ENCODE measurements around the gene PIGN. TPM values are rescaled to one million over a fixed set of nuclear protein-coding genes. Genes with fewer than 3 reads are reported as not detected.
"Not testable (repeated sequence)": the region's sequence is repeated elsewhere in the genome, so short reads cannot be mapped to it uniquely, and the experiment has no call there.

The PIGN gene
- total RNA-seq, 1 donor from 2014 or later: 76.8 TPM

GRCh38 chr18:62179213-62179612 is 7.6 kb downstream of the PIGN start:
- DNase-seq (ENCODE audit: low read depth): no peak

- DNase-seq (ENCODE audit: low read depth): no peak
These were observed 9.6 kb downstream of the PIGN start for GRCh38 chr18:62177271-62177670.

- DNase-seq (ENCODE audit: low read depth): no peak
These were observed 11.3 kb downstream of the PIGN start for GRCh38 chr18:62175521-62175920.

GRCh38 chr18:62172298-62172697 is 14.6 kb downstream of the PIGN start:
- no peak for DNase-seq (ENCODE audit: low read depth)

GRCh38 chr18:62170857-62171256 is 16.0 kb downstream of the PIGN start:
- no peak for DNase-seq (ENCODE audit: low read depth)

- not testable (repeated sequence) for DNase-seq (ENCODE audit: low read depth)
These were observed 20.3 kb downstream of the PIGN start for GRCh38 chr18:62166524-62166923.

- peak; percentile 28 for DNase-seq (ENCODE audit: low read depth)
These were observed 21.3 kb downstream of the PIGN start for GRCh38 chr18:62165583-62165982.

- DNase-seq (ENCODE audit: low read depth): no peak
These were observed 21.9 kb downstream of the PIGN start for GRCh38 chr18:62164855-62165487.

GRCh38 chr18:62164310-62164709 is 22.5 kb downstream of the PIGN start:
- DNase-seq (ENCODE audit: low read depth): no peak

- no peak for DNase-seq (ENCODE audit: low read depth)
These were observed 29.0 kb downstream of the PIGN start for GRCh38 chr18:62157843-62158242.

- no peak for DNase-seq (ENCODE audit: low read depth)
These were observed 34.0 kb downstream of the PIGN start for GRCh38 chr18:62152844-62153243.

GRCh38 chr18:62151068-62151771 is 35.6 kb downstream of the PIGN start:
- DNase-seq (ENCODE audit: low read depth): no peak

- DNase-seq (ENCODE audit: low read depth): no peak
These were observed 42.5 kb downstream of the PIGN start for GRCh38 chr18:62144338-62144737.

- no peak for DNase-seq (ENCODE audit: low read depth)
These were observed 46.6 kb downstream of the PIGN start for GRCh38 chr18:62140259-62140658.

- no peak for DNase-seq (ENCODE audit: low read depth)
These were observed 48.2 kb downstream of the PIGN start for GRCh38 chr18:62138461-62139235.

- peak; percentile 59 for DNase-seq (ENCODE audit: low read depth)
These were observed 55.5 kb downstream of the PIGN start for GRCh38 chr18:62131301-62131909.

- DNase-seq (ENCODE audit: low read depth): peak; percentile 36
These were observed 58.7 kb downstream of the PIGN start for GRCh38 chr18:62128157-62128556.

GRCh38 chr18:62126737-62127136 is 60.1 kb downstream of the PIGN start:
- DNase-seq (ENCODE audit: low read depth): no peak

- DNase-seq (ENCODE audit: low read depth): no peak
These were observed 61.2 kb downstream of the PIGN start for GRCh38 chr18:62125702-62126101.

GRCh38 chr18:62122330-62122729 is 64.5 kb downstream of the PIGN start:
- DNase-seq (ENCODE audit: low read depth): no peak

- no peak for DNase-seq (ENCODE audit: low read depth)
These were observed 67.0 kb downstream of the PIGN start for GRCh38 chr18:62119884-62120283.

- DNase-seq (ENCODE audit: low read depth): no peak
These were observed 68.5 kb downstream of the PIGN start for GRCh38 chr18:62118328-62118727.

Data from renal cortical epithelial cell (primary cell).